ENCODE measurements around the gene CHIC2. TPM values are rescaled to one million over a fixed set of nuclear protein-coding genes. Genes with fewer than 3 reads are reported as not detected.

CHIC2 gene
- total RNA-seq, 2 experiments from 2014 or later, result 30.4 to 38.6 TPM

DNA sequence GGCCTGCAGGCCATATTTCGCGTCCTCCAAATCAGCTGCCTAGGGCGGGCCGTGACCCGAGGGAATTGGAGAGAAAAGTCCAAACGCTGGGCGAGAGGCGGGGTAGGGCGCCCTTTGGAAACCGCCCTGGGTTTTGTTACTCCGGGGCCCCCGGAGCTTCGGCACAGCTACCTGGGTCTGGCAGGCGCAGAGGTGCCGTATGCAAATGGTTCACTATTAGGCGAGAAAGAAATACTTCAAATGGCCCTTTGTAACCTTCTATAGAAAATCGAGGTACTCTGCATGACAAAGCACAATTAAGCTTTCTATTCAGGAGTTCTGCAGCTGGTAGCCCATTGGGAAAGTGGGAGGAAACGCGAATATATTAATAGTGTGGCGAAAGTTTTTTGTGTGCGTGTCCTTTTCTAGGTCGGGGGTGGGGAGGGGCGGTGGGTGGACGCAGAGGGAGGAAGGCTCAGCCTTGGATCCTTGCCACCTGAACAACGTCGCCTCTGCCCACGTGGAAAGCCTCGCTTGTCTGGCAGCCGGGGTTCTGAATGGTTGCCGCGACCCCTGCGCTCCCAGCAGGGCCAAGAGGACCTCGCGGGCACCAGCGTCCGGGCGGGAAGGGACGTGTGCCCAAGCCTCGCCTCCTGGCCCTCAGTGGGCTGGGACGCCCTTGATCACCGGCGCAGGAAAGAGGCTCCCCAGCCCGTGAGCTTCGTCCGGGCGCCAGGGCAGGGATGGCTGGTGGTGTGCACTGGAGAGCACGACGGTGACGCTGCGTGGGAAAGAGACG is 45.0 kb upstream of the CHIC2 start:
- CTCF ChIA-PET (ENCODE audit: unreplicated experiment), result no interaction called here
- H3K4me1 ChIP-seq (ENCODE audit: insufficient read depth, low read length, poor library complexity, severe bottlenecking), result peaks cover 24% of the 10 kb centered on the region
- intact Hi-C loops (cut with micrococcal nuclease; ENCODE audit: unreplicated experiment), result no loop called here

DNA sequence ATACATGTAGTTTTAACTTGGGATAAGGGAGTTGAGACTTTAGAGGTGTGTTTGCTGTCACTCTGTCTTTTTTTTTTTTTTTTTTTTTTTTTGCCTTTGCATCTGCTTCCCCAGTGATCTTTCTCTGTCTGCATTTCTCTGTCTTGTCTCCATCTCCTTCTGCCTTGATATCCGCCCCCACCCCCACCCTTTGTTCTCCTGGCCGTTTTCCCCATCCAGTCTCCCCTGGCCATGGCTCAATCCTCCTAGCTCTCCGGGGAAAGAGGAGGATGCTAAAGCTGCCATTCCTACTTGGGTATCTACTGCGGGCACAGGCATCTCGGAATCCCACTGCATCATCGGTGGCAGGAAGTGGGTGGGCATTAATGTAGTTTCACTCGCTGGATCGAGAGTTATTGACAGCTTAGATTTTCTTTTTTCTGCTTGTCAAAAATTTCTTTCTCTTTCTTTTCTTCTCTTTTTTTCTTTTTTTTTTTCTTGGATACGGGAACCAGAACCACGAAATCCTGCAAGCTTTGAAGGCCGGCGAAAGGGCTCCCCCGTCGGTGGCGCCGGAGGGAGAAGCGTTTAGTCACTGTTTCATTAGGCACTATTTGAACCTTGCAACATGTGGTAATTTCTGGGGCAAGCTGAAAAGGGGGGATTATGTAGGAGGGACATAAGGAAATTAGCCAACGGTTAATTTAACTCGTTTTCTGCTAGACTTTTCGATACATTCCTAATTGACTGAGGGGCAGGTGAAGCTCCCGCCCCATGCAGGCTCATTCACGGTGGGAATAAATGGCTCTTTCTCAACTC is 43.7 kb upstream of the CHIC2 start:
- Histone ChIP-seq H3K36me3 (ENCODE audit: insufficient read depth, low read length) (no peaks in the 10 kb centered on the region), H2AFZ (ENCODE audit: low read length) (peak overlapping the region; percentile 72), H3K79me2 (ENCODE audit: insufficient read depth, low read depth, low read length) (no peaks in the 10 kb centered on the region), H3K4me2 (ENCODE audit: low read length) (peak overlapping the region; percentile 61), H3K4me1 (ENCODE audit: insufficient read depth, low read length, poor library complexity, severe bottlenecking) (peaks cover 27% of the 10 kb centered on the region), H3K9me3 (ENCODE audit: low read length) (no peaks in the 10 kb centered on the region), H3K4me3 (ENCODE audit: low read depth, low read length, poor library complexity, severe bottlenecking) (peak overlapping the region; percentile 46), H4K20me1 (ENCODE audit: insufficient read depth, low read length) (no peaks in the 10 kb centered on the region), H3K9me2 (ENCODE audit: insufficient read depth, low read length) (no peaks in the 10 kb centered on the region), H3K27ac (ENCODE audit: low read depth, low read length, poor library complexity, severe bottlenecking) (no peak overlapping the region)
- intact Hi-C loops (cut with micrococcal nuclease; ENCODE audit: unreplicated experiment), result no loop called here
- no peak for TF ChIP-seq EZH2phosphoT487 (IDR thresholded peaks at IDR 0.05; ENCODE audit: borderline replicate concordance, low read depth, low read length)
- TF ChIP-seq, protein P1, sequence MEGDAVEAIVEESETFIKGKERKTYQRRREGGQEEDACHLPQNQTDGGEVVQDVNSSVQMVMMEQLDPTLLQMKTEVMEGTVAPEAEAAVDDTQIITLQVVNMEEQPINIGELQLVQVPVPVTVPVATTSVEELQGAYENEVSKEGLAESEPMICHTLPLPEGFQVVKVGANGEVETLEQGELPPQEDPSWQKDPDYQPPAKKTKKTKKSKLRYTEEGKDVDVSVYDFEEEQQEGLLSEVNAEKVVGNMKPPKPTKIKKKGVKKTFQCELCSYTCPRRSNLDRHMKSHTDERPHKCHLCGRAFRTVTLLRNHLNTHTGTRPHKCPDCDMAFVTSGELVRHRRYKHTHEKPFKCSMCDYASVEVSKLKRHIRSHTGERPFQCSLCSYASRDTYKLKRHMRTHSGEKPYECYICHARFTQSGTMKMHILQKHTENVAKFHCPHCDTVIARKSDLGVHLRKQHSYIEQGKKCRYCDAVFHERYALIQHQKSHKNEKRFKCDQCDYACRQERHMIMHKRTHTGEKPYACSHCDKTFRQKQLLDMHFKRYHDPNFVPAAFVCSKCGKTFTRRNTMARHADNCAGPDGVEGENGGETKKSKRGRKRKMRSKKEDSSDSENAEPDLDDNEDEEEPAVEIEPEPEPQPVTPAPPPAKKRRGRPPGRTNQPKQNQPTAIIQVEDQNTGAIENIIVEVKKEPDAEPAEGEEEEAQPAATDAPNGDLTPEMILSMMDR (conservative IDR thresholded peaks at IDR 0.05; ENCODE audit: low read length), result no peak
- DNase-seq (ENCODE audit: low spot score), result no peak
- CTCF ChIA-PET (ENCODE audit: unreplicated experiment), result no interaction called here
- POLR2A ChIA-PET, result interaction anchor here (0.8 to 2.6 kb wide), 2 partner anchors 12 to 15 kb away, joined by 3 to 12 read pairs; no protein-coding TSS in a partner anchor
- BruUV-seq (replicated peaks), result no TSS peak

More for the DNA sequence above, 45.0 kb upstream of the CHIC2 start:
- H2AFZ ChIP-seq (ENCODE audit: low read length), result no peak overlapping the region
- no peaks in the 10 kb centered on the region for H3K9me2 ChIP-seq (ENCODE audit: insufficient read depth, low read length)
- H3K79me2 ChIP-seq (ENCODE audit: insufficient read depth, low read depth, low read length), result no peaks in the 10 kb centered on the region
- POLR2A ChIA-PET, result no interaction called here
- TF ChIP-seq EZH2phosphoT487 (IDR thresholded peaks at IDR 0.05; ENCODE audit: borderline replicate concordance, low read depth, low read length), result no peak
- TF ChIP-seq, protein P1 (conservative IDR thresholded peaks at IDR 0.05; ENCODE audit: low read length), result no peak
- no TSS peak for BruUV-seq (replicated peaks)
- H3K27ac ChIP-seq (ENCODE audit: low read depth, low read length, poor library complexity, severe bottlenecking), result no peak overlapping the region
- H3K4me3 ChIP-seq (ENCODE audit: low read depth, low read length, poor library complexity, severe bottlenecking), result no peak overlapping the region
- H3K4me2 ChIP-seq (ENCODE audit: low read length), result no peak overlapping the region
- no peaks in the 10 kb centered on the region for H3K36me3 ChIP-seq (ENCODE audit: insufficient read depth, low read length)
- H3K9me3 ChIP-seq (ENCODE audit: low read length), result no peaks in the 10 kb centered on the region
- DNase-seq (ENCODE audit: low spot score), result no peak
- H4K20me1 ChIP-seq (ENCODE audit: insufficient read depth, low read length), result no peaks in the 10 kb centered on the region
